Panc1 (cell line): ENCODE results near the gene PSMB5.

Source experiments
- CTCF ChIP-seq: fragments of 450-650 bp; IDR thresholded peaks from 2 replicates; pipeline ENCODE4 v1.5.1; 2017; ENCODE audit warnings: mild to moderate bottlenecking
- POLR2AphosphoS5 ChIP-seq: IDR thresholded peaks from 2 replicates; pipeline ENCODE4 v1.6.1; 2012; ENCODE audit warnings: mild to moderate bottlenecking, low read depth, low read length, moderate library complexity
- REST ChIP-seq, 2 experiments: IDR thresholded peaks; 2 replicates each; pipeline ENCODE4 v1.6.1; 2011 to 2012; ENCODE audit warnings: low read depth in 2 of 2, control low read depth in 1 of 2, low read length in 1 of 2, mild to moderate bottlenecking in 1 of 2, moderate library complexity in 1 of 2; ENCODE audit not compliant: insufficient read depth in 1 of 2
- TCF7L2 ChIP-seq: IDR thresholded peaks from 2 replicates; pipeline ENCODE4 v1.6.1; 2011; ENCODE audit warnings: mild to moderate bottlenecking, low read depth, low read length, inconsistent platforms

GRCh38 chr14:23079716-23080115, 45.0 kb upstream of the PSMB5 start:
- TF ChIP-seq TCF7L2 (no peak), CTCF (no peak), REST (IDR thresholded peaks at IDR 0.05; ENCODE audit: insufficient read depth in 1 of 2, low read depth in 2 of 2, low read length in 1 of 2) (no peak), POLR2AphosphoS5 (no peak)
